ENCODE results near the gene AQP2. TPM values are rescaled to one million over a fixed set of nuclear protein-coding genes. Genes with fewer than 3 reads are reported as not detected.

Gene AQP2
- total RNA-seq, 1 experiment from 2014 or later, result not detected

DNA sequence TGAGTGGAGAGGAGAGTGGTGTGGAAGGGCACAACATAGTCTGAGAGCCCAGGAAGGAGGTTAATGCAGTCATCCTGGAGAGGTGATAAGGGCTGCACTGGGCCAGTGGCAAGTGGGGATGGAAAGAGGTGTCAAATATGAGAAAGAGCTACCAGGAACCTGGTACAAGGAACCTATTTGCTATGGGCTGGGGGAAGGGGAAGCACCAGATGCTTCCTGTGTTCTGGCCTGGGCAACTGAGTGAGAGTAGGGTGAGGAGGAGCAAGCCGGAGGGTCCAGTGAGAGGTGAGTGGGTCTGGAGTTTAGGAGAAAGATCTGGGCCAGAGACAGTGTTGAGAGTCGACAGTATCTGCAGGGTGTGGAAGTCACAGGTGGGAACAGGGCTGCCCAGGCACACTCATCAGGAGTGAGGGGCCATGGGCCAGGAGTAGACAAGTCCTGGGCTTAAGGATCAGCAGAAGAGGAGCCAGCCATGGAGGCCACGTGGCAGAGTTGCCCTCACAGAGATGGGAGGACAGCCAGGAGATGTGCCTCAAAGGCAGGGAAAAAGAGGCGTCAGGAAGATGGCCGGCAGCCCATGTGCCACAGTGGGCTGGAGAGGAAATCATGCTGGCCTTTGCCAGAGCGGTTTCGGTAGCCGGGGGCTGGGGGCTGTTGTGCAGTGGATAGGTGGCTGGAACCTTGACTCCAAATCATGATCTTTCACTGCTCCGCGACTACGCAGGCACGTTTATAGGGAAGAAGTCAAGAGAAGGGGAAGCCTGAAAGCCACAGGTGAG, 19.3 kb downstream of the AQP2 start:
- ATAC-seq, result no peak
- no peak overlapping the region for H3K4me3 ChIP-seq (replicated peaks in 1 of 2; ENCODE audit: low read depth in 1 of 2, low read length in 2 of 2)
- no peak overlapping the region for H2AFZ ChIP-seq (ENCODE audit: low read depth, low read length, poor library complexity, severe bottlenecking)
- 0 out of 2 replicates have a peak, but pooled peaks cover 5% of the 10 kb centered on the region for H3K27me3 ChIP-seq (ENCODE audit: insufficient read depth, low read length)
- H4K20me1 ChIP-seq (ENCODE audit: insufficient read depth), result no peaks in the 10 kb centered on the region
- no peak for TF ChIP-seq SRF (IDR thresholded peaks at IDR 0.05; ENCODE audit: low read depth)
- no peak for TF ChIP-seq POLR2A (IDR thresholded peaks at IDR 0.05; ENCODE audit: borderline replicate concordance, extremely low read depth, insufficient read depth, insufficient read length)
- TF ChIP-seq EZH2 (IDR thresholded peaks at IDR 0.05), result no peak
- TF ChIP-seq CBX3 (IDR thresholded peaks at IDR 0.05; ENCODE audit: low read depth), result no peak
- no peak for TF ChIP-seq FOSL1 (IDR thresholded peaks at IDR 0.05; ENCODE audit: low read depth)
- TF ChIP-seq EGR1 (IDR thresholded peaks at IDR 0.05; ENCODE audit: low read depth), result no peak
- TF ChIP-seq, protein P1, sequence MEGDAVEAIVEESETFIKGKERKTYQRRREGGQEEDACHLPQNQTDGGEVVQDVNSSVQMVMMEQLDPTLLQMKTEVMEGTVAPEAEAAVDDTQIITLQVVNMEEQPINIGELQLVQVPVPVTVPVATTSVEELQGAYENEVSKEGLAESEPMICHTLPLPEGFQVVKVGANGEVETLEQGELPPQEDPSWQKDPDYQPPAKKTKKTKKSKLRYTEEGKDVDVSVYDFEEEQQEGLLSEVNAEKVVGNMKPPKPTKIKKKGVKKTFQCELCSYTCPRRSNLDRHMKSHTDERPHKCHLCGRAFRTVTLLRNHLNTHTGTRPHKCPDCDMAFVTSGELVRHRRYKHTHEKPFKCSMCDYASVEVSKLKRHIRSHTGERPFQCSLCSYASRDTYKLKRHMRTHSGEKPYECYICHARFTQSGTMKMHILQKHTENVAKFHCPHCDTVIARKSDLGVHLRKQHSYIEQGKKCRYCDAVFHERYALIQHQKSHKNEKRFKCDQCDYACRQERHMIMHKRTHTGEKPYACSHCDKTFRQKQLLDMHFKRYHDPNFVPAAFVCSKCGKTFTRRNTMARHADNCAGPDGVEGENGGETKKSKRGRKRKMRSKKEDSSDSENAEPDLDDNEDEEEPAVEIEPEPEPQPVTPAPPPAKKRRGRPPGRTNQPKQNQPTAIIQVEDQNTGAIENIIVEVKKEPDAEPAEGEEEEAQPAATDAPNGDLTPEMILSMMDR (IDR thresholded peaks at IDR 0.05 in 2 of 3, conservative IDR thresholded peaks at IDR 0.05 in 1 of 3; ENCODE audit: borderline replicate concordance in 1 of 3, insufficient read depth in 1 of 3, low read depth in 2 of 3, low read length in 2 of 3), result no peak
- no peak for TF ChIP-seq RAD21 (IDR thresholded peaks at IDR 0.05; ENCODE audit: low read depth)
- TF ChIP-seq, protein P2, sequence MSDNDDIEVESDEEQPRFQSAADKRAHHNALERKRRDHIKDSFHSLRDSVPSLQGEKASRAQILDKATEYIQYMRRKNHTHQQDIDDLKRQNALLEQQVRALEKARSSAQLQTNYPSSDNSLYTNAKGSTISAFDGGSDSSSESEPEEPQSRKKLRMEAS (IDR thresholded peaks at IDR 0.05), result no peak
- no peak for TF ChIP-seq SIN3A (IDR thresholded peaks at IDR 0.05; ENCODE audit: low read depth)
- TF ChIP-seq YY1 (IDR thresholded peaks at IDR 0.05; ENCODE audit: extremely low read depth, insufficient replicate concordance, low read depth, low read length), result no peak
- no peak for TF ChIP-seq POLR2AphosphoS5 (IDR thresholded peaks at IDR 0.05; ENCODE audit: low read depth, low read length)
- H3K79me2 ChIP-seq (ENCODE audit: insufficient read depth, low read length), result no peaks in the 10 kb centered on the region
- H3K27ac ChIP-seq (ENCODE audit: low read depth, low read length), result no peak overlapping the region
- no peaks in the 10 kb centered on the region for H3K9me3 ChIP-seq (ENCODE audit: control insufficient read depth in 1 of 2, insufficient read depth in 1 of 2, low read depth in 1 of 2, low read length in 2 of 2)
- intact Hi-C loops (cut with micrococcal nuclease), result loop anchor here (5.0 to 10.0 kb wide), 2 partner anchors 103 to 195 kb away; no protein-coding TSS in a partner anchor
- ChIA-PET POLR2A (no interaction called here), RAD21 (ENCODE audit: low non-redundant PET in 1 of 2, low total read pairs in 2 of 2, uncharacterized antibody in 2 of 2, unreplicated experiment in 2 of 2) (no interaction called here), CTCF (interaction anchor here (1.4 kb wide), 1 partner anchor 24 kb away, joined by 3 read pairs; no protein-coding TSS in a partner anchor)
- H3K9ac ChIP-seq (ENCODE audit: low read length), result no peak overlapping the region
- no peak overlapping the region for H3K4me2 ChIP-seq (ENCODE audit: low read length)
- H3K4me1 ChIP-seq (ENCODE audit: control insufficient read depth in 1 of 2, insufficient read depth in 2 of 2, low read length in 2 of 2), result peaks cover 0 to 16% of the 10 kb centered on the region in 2 experiments; a peak in 2 of 4 replicates
- H3K9me2 ChIP-seq (ENCODE audit: insufficient read depth), result no peaks in the 10 kb centered on the region
- BruUV-seq (replicated peaks), result no TSS peak
- DNase-seq (ENCODE audit: low read depth, low spot score), result no peak
- no peaks in the 10 kb centered on the region for H3K36me3 ChIP-seq (ENCODE audit: control insufficient read depth in 1 of 2, insufficient read depth in 2 of 2, low read length in 2 of 2)

Measured in HCT116 (cell line).